GM13976 (cell line): ENCODE measurements around the gene LGMN.
A peak's percentile ranks its signal among the peaks of the same experiment; 100 is the strongest.

Experiments
- DNase-seq: peaks from one replicate; pipeline ENCODE4 v3.0.0; 2012; ENCODE audit warnings: low spot score
- CTCF ChIP-seq: IDR thresholded peaks from 2 replicates; pipeline ENCODE4 v1.5.1; 2012; ENCODE audit warnings: borderline replicate concordance, mild to moderate bottlenecking; ENCODE audit not compliant: insufficient read depth; ENCODE audit errors: extremely low read depth, missing control alignments, control extremely low read depth
- in situ Hi-C: fragments of 300-500 bp; cut with MboI; formaldehyde crosslinking; loops from one replicate; pipeline ENCODE4 v1.12.0; 2022; ENCODE audit warnings: low sequenced_read_pairs, mixed read lengths, inconsistent platforms; ENCODE audit not compliant: unreplicated experiment

The LGMN gene

GRCh38 chr14:92706386-92706785 is 42.0 kb downstream of the LGMN start:
- in situ Hi-C loops: no loop called here
- no peak for DNase-seq
- TF ChIP-seq CTCF: no peak

- no peak for TF ChIP-seq CTCF
- in situ Hi-C loops: no loop called here
- DNase-seq: no peak
These were observed 43.6 kb downstream of the LGMN start for GRCh38 chr14:92704821-92705220.

DNA sequence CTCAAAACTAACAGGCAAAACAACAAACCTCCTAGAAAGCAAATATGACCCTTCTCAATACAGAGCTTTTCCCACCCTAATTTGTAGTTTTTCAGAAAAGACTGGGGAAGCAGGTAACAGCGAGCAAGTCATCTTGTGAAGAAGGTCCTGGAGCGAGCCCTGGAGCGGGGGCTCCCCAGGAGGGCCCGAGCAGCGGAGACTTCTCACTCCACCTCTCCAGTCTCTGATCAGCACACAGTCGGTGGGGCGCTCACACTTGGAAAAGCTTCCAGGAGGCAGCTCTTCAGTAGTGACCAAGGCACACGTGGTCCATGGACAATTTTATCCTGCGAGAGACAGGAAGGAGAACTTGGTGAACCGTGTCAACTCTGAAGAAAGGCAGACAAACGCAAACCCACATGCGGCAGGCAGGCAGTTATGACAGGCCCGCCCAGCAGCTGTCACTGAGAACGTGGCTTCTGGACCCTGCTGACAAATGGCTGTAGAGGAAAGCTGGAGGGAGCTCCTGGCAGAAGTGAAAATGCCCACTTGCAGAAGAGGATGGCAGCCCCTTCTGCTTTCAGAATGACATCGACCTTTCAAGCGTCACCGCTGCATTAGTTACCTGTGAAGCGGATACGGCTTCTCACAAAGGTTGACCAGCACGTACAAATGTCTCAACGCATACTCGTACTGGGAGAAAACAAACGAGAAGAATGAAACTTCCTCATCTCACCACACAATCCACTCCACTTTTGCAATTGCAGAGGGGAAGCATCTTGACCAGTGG is 44.2 kb downstream of the LGMN start:
- peak; percentile 77 for DNase-seq
- in situ Hi-C loops: no loop called here
- no peak for TF ChIP-seq CTCF

DNA sequence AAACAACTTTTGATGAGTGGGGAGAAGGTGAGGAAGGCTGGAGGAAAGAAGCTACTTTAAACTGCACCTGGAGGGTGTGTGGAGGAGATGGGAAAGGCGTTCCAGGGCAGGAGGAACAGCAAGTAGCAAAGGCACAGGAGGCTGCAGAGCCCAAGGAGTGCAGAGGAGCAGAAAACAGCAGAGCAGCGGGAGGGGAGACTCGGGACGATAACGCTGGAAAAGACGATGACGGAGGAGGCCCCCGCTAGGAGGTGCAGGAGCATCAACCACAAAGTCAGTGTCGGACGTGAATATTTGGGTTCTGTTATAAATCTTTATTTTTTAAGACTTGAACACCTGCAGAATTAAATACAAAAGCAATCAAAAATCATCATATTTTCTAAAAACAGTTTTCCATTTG is 44.9 kb downstream of the LGMN start:
- in situ Hi-C loops: no loop called here
- TF ChIP-seq CTCF: no peak
- DNase-seq: no peak

DNA sequence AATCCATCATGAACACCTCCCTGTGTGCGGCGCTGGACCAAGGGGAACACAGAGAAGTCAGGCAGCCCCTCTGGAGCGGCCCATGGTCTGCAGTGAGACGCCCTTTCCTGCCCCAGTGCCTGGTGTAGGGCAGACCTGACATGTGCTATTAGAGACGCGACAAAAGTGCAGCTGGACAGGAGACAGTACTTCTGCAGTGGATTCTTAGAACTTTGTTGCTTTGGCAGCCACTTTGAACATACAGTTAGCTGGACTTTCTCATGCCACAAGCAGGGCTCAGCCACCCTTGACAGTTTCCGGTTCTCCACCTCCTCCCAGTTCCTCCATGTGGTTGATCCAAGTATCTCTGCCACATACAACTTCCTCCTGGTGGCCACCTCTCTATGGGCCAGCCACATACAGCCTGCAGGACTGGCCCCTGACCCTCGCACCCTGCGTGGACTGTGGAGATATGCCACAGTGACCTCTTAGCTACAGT is 45.9 kb downstream of the LGMN start:
- in situ Hi-C loops: no loop called here
- DNase-seq: no peak
- no peak for TF ChIP-seq CTCF

DNA sequence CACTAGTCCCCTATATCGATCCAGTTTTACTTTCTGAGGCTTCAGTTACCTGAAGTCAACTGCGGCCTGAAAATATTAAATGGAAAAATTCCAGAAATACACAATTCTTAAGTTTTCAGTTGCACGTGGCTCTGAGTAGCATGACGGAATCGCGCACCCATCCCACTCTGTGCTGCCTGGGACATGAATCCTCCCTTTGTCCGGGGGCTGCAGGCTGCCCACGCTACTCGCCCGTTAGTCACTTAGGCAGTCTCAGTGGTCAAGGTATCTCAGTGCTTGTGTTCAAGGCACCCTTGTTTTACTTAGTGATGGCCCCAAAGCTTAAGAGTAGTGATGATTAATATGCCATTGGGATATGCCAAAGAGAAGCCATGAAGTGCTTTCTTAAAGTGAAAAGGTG is 46.6 kb downstream of the LGMN start:
- DNase-seq: no peak
- in situ Hi-C loops: no loop called here
- no peak for TF ChIP-seq CTCF
